SK-N-MC (cell line): Measurements from ENCODE around the gene ABLIM1.

ENCODE experiments used
- DNase-seq: peaks from one replicate; pipeline ENCODE4 v3.0.0-alpha.2; 2011; ENCODE audit warnings: low read depth, low spot score
- H3K27ac ChIP-seq: fragments of 200-600 bp; sonication (generic); 2 replicates; pipeline ENCODE4 v1.5.1; 2016; ENCODE audit warnings: mixed run types
- H3K36me3 ChIP-seq: fragments of 200-600 bp; sonication (generic); 2 replicates; pipeline ENCODE4 v1.6.1; 2017; ENCODE audit warnings: antibody characterized with exemption, low read length, mixed read lengths; ENCODE audit not compliant: insufficient read depth
- H3K4me3 ChIP-seq: fragments of 200-600 bp; sonication (generic); 2 replicates; pipeline ENCODE4 v1.5.1; 2016
- H3K9ac ChIP-seq: fragments of 200-600 bp; sonication (generic); 2 replicates; pipeline ENCODE4 v1.8.0; 2017; ENCODE audit warnings: mixed run types, mixed read lengths; ENCODE audit not compliant: insufficient read length
- H3K9me3 ChIP-seq: fragments of 200-600 bp; sonication (generic); 2 replicates; pipeline ENCODE4 v1.6.1; 2017; ENCODE audit warnings: low read depth, mild to moderate bottlenecking, antibody characterized with exemption, low read length, moderate library complexity, mixed read lengths
- EZH2 ChIP-seq: fragments of 200-600 bp; sonication (generic); IDR thresholded peaks from one replicate; pipeline ENCODE4 v1.6.1; 2017; ENCODE audit warnings: antibody characterized with exemption
- FOXP2 ChIP-seq: optimal IDR thresholded peaks from 2 replicates; pipeline ENCODE3; 2011; ENCODE audit warnings: mild to moderate bottlenecking, moderate library complexity; ENCODE audit not compliant: insufficient read depth; ENCODE audit errors: extremely low read length, control extremely low read depth
- POLR2AphosphoS5 ChIP-seq: IDR thresholded peaks from 2 replicates; pipeline ENCODE4 v1.6.1; 2012; ENCODE audit warnings: mild to moderate bottlenecking, low read depth, low read length, borderline replicate concordance

The ABLIM1 gene

DNA sequence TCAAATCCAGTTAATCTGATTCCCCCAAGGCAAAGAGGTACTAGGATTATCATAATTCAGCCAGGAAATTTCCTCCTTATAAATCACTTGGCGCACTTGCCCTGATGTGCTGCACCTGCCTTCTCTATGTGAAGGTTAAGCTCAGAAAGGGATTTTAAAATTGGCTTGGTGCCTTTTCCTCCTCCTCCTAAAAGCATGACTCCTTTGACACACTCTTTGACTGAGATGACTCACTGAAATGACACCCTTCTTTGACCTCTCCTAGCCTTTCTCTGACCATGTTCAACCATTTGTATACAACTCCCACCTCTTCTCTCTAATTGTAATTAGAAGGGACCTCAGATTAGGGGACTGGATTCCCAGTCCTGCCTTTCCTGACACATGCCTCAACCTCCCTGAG, 46.5 kb downstream of the ABLIM1 start:
- H3K4me3 ChIP-seq = no peak overlapping the region
- no peak for TF ChIP-seq EZH2
- no peak for TF ChIP-seq FOXP2
- TF ChIP-seq POLR2AphosphoS5 = no peak
- H3K9ac ChIP-seq = no peak overlapping the region
- H3K27ac ChIP-seq = no peak overlapping the region
- H3K36me3 ChIP-seq = no peaks in the 10 kb centered on the region
- no peaks in the 10 kb centered on the region for H3K9me3 ChIP-seq
- DNase-seq = no peak

DNA sequence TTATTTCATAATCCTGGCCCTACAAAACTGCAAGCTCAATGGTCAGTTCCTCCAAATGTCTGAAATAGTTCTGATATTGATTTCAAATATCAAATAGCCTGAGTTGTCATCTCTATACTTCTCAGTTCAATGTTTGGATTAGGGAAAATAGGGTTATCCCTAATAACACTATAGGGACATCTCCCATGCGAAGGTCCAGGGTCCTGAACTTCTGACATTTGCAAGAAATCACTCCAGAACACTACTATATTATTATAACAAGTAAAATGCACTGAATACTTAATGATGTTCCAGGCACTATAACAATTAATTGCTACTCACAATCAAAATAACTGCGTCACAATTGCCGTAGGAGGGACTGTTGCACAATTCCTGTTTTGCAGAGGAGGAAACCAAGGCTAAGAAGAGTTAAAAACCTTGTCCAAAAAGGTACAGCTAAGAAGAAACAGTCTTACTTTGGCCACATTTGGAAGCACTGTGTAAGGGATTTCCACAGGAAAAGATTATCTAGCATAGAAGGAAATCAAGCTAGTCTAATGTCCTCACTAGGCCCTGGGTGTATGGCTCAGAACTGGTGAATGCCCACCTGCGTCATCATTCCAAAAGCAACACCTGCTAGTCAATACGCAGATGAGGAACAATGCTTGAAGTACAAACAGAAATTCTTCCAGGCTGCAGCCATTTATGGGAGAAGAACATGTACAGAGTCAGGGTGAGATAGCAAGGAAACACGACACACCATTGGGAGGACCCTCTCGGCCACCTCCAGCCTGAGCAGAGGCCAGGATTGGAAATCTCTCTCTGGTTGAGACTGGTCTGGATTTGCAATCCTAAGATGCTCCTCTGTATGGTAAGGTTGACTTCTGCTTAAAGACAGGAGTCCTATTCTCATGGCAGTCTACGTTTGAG, 48.3 kb downstream of the ABLIM1 start:
- DNase-seq = no peak
- Histone ChIP-seq H3K36me3 (no peaks in the 10 kb centered on the region), H3K27ac (no peak overlapping the region), H3K9me3 (no peaks in the 10 kb centered on the region), H3K9ac (no peak overlapping the region), H3K4me3 (no peak overlapping the region)
- TF ChIP-seq FOXP2 (no peak), POLR2AphosphoS5 (no peak), EZH2 (no peak)

DNA sequence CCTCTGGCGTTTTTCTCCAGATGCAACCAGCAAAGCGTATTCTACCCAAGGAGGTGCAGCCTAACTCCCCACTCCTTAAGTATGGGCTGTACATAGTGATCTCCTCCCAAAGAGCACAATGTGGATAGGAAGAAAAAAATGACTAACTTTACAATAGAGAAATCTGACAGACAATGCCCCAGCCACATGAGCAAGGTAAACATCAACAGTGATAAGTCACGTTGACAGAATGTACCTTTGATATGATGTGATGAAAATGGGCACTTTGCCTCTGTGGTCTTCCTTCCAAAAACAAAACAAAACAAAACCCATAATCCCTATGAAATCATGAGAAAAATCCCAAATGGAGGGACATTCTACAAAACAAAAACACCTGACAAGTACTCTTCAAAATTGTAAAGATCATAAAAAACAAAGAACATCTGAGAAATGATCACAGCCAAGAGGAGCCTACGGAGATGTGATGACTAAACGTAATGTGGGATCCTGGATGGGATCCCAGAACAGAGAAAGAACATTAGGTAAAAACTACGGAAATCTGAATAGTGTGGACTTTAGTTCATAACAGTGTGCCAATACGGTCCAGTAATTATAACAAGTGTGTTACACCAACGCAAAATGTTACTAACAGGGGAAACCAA, 50.6 kb downstream of the ABLIM1 start:
- Histone ChIP-seq H3K36me3 (no peaks in the 10 kb centered on the region), H3K9ac (no peak overlapping the region), H3K27ac (no peak overlapping the region), H3K9me3 (no peaks in the 10 kb centered on the region), H3K4me3 (no peak overlapping the region)
- DNase-seq = no peak
- TF ChIP-seq EZH2 (no peak), POLR2AphosphoS5 (no peak), FOXP2 (no peak)

DNA sequence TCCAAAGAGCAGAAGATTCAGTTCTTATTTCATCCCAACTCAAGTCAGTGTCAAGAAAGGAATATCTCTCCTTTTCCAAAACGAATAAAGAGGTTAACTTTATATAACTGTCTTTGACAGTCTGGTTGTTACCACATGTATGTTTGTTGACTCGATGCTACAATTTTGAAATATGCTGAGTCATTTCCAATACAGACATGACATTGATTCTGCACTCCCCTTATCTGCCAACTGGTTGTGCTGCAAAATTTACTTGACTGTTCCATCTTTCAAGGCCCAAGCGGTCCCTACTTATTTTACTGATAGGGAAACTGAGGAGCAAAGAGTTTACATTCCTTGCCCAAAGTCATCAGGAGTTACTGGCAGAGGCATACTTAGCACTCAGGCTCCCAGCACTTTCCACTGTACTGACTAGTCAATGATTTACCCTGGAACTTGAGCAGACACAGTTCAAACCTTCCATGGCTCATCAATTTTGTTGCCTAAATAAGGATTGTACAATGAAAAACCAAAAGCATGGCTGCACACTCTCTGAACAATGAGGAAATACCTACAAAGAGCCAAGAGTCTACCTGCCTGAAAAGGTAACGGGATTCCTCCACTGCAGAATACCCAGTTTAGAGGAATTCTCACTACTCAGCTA, 52.8 kb downstream of the ABLIM1 start:
- Histone ChIP-seq H3K27ac (no peak overlapping the region), H3K36me3 (no peaks in the 10 kb centered on the region), H3K9ac (no peak overlapping the region), H3K9me3 (no peaks in the 10 kb centered on the region), H3K4me3 (no peak overlapping the region)
- TF ChIP-seq FOXP2 (no peak), POLR2AphosphoS5 (no peak), EZH2 (no peak)
- no peak for DNase-seq

DNA sequence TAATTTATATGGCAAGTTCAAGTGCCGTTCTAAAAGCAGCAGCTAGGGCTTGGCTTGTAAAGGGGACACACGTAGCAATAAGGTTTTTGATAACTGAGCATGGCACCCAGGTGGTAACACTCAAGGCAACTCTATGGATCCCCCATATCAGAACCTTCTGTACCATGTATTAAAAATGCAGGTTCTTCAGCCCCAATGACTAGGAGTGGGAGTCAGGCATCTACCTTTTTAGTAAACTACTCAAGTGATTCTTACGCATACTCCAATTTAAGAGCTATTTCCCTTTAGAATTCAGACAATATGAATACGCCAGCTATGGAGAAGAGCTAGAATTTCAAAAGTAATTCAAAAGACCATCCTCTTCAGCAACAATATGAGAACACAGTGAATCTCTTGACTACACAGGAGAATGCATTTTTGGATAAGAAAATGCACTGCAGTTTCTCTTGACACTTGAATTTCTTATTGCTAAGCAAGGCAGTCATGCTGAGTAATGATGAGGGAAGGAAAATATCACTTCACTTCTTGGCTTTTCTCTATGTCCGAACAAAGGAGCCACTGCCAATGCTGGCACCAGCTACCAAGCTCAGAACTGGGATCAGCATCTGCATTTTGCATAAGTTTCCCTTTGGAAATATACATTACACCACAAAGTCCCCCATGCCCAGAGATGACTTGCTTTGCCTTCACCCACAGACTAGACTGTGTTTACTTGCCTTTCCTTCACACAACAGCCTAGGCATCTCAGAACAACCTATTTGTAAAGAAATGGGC, 53.5 kb downstream of the ABLIM1 start:
- DNase-seq = no peak
- H3K4me3 ChIP-seq = no peak overlapping the region

DNA sequence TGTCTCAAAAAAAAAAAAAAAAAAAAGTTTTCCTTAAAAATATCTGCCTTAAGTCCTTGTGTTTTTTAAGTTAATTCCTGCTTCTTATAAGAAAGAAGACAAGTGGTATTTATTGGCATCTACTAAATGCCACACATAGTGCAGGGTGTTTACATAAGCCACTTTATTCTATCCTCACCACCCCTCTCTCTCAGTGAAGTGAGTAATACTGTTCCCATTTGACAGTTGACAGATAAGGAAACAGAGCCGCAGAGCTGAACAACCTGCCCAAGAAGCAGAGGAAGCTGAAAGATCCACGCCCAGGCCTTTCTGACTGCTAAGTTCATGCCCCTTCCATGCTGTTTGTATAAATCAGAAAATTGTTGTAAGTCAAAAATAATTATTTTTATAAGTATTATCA, 54.1 kb downstream of the ABLIM1 start:
- no peak overlapping the region for H3K9ac ChIP-seq
- TF ChIP-seq FOXP2 = no peak
- TF ChIP-seq POLR2AphosphoS5 = no peak
- TF ChIP-seq EZH2 = no peak
- no peak for DNase-seq
- no peaks in the 10 kb centered on the region for H3K9me3 ChIP-seq
- H3K36me3 ChIP-seq = no peaks in the 10 kb centered on the region
- H3K4me3 ChIP-seq = no peak overlapping the region
- H3K27ac ChIP-seq = no peak overlapping the region

More for the DNA sequence above, 53.5 kb downstream of the ABLIM1 start:
- no peak overlapping the region for H3K9ac ChIP-seq
- no peaks in the 10 kb centered on the region for H3K9me3 ChIP-seq
- TF ChIP-seq POLR2AphosphoS5 = no peak
- no peak for TF ChIP-seq FOXP2
- TF ChIP-seq EZH2 = no peak
- no peaks in the 10 kb centered on the region for H3K36me3 ChIP-seq
- H3K27ac ChIP-seq = no peak overlapping the region

DNA sequence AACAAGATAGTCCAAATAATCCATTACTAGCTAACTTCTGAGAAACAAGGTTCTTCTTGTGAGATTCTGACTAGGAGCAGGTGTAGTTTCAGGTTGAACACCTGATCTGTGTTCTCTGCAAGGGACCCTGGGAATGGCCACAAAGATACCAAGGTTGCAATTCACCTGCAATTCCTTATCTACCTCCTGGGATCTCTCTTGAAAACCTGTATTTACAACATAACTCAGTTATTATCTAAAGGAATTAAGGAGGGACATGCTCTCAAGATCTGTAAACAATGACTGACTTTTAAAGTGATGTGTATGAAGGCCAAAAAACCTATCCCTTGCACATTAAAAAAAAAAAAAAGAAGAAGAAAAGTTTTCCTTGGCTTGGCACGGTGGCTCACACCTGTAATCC, 54.8 kb downstream of the ABLIM1 start:
- no peak for TF ChIP-seq FOXP2
- TF ChIP-seq EZH2 = no peak
- TF ChIP-seq POLR2AphosphoS5 = no peak
- Histone ChIP-seq H3K9me3 (no peaks in the 10 kb centered on the region), H3K4me3 (no peak overlapping the region), H3K36me3 (no peaks in the 10 kb centered on the region), H3K9ac (no peak overlapping the region), H3K27ac (no peak overlapping the region)
- no peak for DNase-seq

DNA sequence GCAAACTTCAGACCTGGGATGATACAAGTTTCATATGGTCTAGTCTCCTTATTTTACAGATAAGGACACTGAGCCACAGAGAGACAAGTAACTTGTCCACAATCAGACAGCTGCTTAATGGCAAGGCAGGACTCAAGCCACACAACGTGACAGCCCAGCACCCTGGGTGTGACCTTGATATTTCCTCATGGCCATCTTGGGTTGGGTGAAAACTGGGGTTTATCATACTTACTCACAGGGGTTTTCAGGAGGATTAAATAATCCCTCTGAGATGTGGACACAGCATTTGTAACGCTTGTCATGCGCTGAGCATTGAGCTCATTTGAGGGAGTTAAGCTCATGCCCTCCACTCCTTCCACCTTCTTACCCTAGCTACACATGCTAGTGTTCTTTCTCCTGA, 58.0 kb downstream of the ABLIM1 start:
- no peaks in the 10 kb centered on the region for H3K9me3 ChIP-seq
- DNase-seq = no peak
- H3K9ac ChIP-seq = no peak overlapping the region
- no peak overlapping the region for H3K4me3 ChIP-seq
- no peak overlapping the region for H3K27ac ChIP-seq
- TF ChIP-seq POLR2AphosphoS5 (no peak), FOXP2 (no peak), EZH2 (no peak)
- no peaks in the 10 kb centered on the region for H3K36me3 ChIP-seq
